Keratinocyte (primary cell): ENCODE measurements around the gene PCDH15. TPM values are rescaled to one million over a fixed set of nuclear protein-coding genes. Genes with fewer than 3 reads are reported as not detected.

Experiments used
- DNase-seq: peaks from one replicate; pipeline ENCODE4 v3.0.0-alpha.2; 2011; ENCODE audit warnings: low read depth, missing footprints, low spot score
- FAIRE-seq: peaks from 2 replicates; lab custom pipeline; 2011; peaks lifted over from hg19 to GRCh38; lab: Jason Lieb, UNC
- H2AFZ ChIP-seq: 2 replicates; pipeline ENCODE4 v1.6.0; 2012; ENCODE audit warnings: low read length, control low read depth, inconsistent platforms; ENCODE audit not compliant: control insufficient read depth
- H3K27ac ChIP-seq: 2 replicates; pipeline ENCODE4 v1.5.1; 2011; ENCODE audit warnings: low read length; ENCODE audit not compliant: control insufficient read depth, insufficient read depth
- H3K27me3 ChIP-seq: 3 replicates; pipeline ENCODE4 v1.6.0; 2011; ENCODE audit warnings: low read length; ENCODE audit not compliant: control insufficient read depth, insufficient read depth; ENCODE audit errors: extremely low read depth
- H3K36me3 ChIP-seq, 2 experiments: 2 replicates in 1 of 2; 3 replicates in 1 of 2; pipeline ENCODE4 v1.5.1; 2011; ENCODE audit warnings: low read length in 2 of 2, mild to moderate bottlenecking in 1 of 2; ENCODE audit not compliant: control insufficient read depth in 2 of 2, insufficient read depth in 2 of 2; ENCODE audit errors: extremely low read depth in 1 of 2
- H3K4me1 ChIP-seq: 3 replicates; pipeline ENCODE4 v1.5.1; 2011; ENCODE audit warnings: low read length; ENCODE audit not compliant: control insufficient read depth, insufficient read depth; ENCODE audit errors: extremely low read depth
- H3K4me2 ChIP-seq: 3 replicates; pipeline ENCODE4 v1.6.0; 2011; ENCODE audit warnings: low read depth, low read length; ENCODE audit not compliant: control insufficient read depth, insufficient read depth; ENCODE audit errors: extremely low read depth
- H3K4me3 ChIP-seq, 3 experiments: fragments of 200-600 bp in 1 of 3; sonication (generic) in 1 of 3; 2 replicates in 2 of 3; 3 replicates in 1 of 3; pipeline ENCODE4 v1.5.1; 2011 to 2016; ENCODE audit warnings: low read length in 3 of 3, mild to moderate bottlenecking in 3 of 3, control low read depth in 2 of 3, inconsistent platforms in 1 of 3, low read depth in 1 of 3, mixed read lengths in 1 of 3, mixed run types in 1 of 3, moderate library complexity in 1 of 3; ENCODE audit not compliant: control insufficient read depth in 2 of 3, insufficient read depth in 2 of 3; ENCODE audit errors: extremely low read depth in 1 of 3
- H3K79me2 ChIP-seq: 2 replicates; pipeline ENCODE4 v1.6.0; 2012; ENCODE audit warnings: low read length; ENCODE audit not compliant: control insufficient read depth, insufficient read depth
- H3K9ac ChIP-seq: 3 replicates; pipeline ENCODE4 v1.6.0; 2011; ENCODE audit warnings: low read length; ENCODE audit not compliant: control insufficient read depth, insufficient read depth; ENCODE audit errors: extremely low read depth
- H3K9me1 ChIP-seq: 3 replicates; pipeline ENCODE4 v1.6.0; 2011; ENCODE audit warnings: low read length; ENCODE audit not compliant: control insufficient read depth, insufficient read depth; ENCODE audit errors: extremely low read depth
- H3K9me3 ChIP-seq: 2 replicates; pipeline ENCODE4 v1.5.1; 2012; ENCODE audit warnings: low read depth, low read length; ENCODE audit not compliant: control insufficient read depth
- H4K20me1 ChIP-seq: 3 replicates; pipeline ENCODE4 v1.6.0; 2011; ENCODE audit warnings: low read length; ENCODE audit not compliant: control insufficient read depth, insufficient read depth; ENCODE audit errors: extremely low read depth
- EZH2 ChIP-seq: IDR thresholded peaks from one replicate; pipeline ENCODE4 v1.6.1; 2012; ENCODE audit warnings: inconsistent platforms, mild to moderate bottlenecking, low read length, moderate library complexity
- dilution Hi-C: fragments of 300-500 bp; cut with MboI; formaldehyde crosslinking; loops from one replicate; pipeline ENCODE4 v1.7.0; 2020; ENCODE audit warnings: low sequenced_read_pairs; ENCODE audit not compliant: extremely low pct_ligation_motif_present
- polyA plus RNA-seq, 5 experiments: library from polyadenylated mRNA; depleted of rRNA in 3 of 5; stranded (reverse) in 3 of 5; stranded (forward) in 1 of 5; unstranded in 1 of 5; fragments of >200 nt; gene quantifications; 1 replicate in 1 of 5; 2 replicates in 3 of 5; 3 replicates in 1 of 5; pipeline versions ENCODE4 v1.2.1 to v1.2.3, GENCODE V29; 2011 to 2012; ENCODE audit warnings: missing spikeins in 2 of 5, low read depth in 1 of 5, low replicate concordance in 1 of 5
- TF ChIP-seq, protein P1 (sequence below), 3 experiments: IDR thresholded peaks in 1 of 3; conservative IDR thresholded peaks in 1 of 3; optimal IDR thresholded peaks in 1 of 3; 2 replicates in 2 of 3; 3 replicates in 1 of 3; pipeline versions ENCODE3 to v1.5.1; 2011; ENCODE audit warnings: low read length in 3 of 3, mild to moderate bottlenecking in 3 of 3, moderate library complexity in 2 of 3, control low read depth in 1 of 3, inconsistent platforms in 1 of 3; ENCODE audit not compliant: insufficient read depth in 2 of 3; ENCODE audit errors: extremely low read depth in 1 of 3

Gene PCDH15
- polyA plus RNA-seq, 1 donor (not counting 4 experiments of a cell fraction or from before 2014, with no cell fraction given): not detected

DNA sequence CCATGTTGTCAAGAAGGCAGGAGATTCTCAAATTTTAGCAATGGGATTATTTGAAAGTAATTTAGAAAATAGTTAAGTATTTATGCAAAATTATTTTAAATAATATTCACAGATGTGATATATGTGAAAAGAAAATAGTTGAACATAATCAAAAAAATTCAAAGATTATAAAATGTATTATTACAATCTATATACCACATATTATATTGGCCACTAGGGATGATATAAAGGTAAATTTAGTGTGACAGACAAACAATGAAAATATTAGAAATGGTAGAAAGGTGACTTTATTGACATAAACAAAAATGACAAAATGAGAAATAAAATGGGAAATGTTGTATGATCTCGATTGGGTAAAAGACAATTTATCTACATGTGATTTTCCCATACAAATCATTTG is 385.5 kb downstream of the PCDH15 start:
- H2AFZ ChIP-seq: no peak overlapping the region
- H3K4me2 ChIP-seq: no peak overlapping the region
- H4K20me1 ChIP-seq: no peaks in the 10 kb centered on the region
- DNase-seq (no peak), FAIRE-seq (no peak)
- H3K4me3 ChIP-seq: no peak overlapping the region
- no peaks in the 10 kb centered on the region for H3K9me3 ChIP-seq
- H3K79me2 ChIP-seq: no peaks in the 10 kb centered on the region
- no peaks in the 10 kb centered on the region for H3K9me1 ChIP-seq
- dilution Hi-C loops: no loop called here
- H3K36me3 ChIP-seq: no peaks in the 10 kb centered on the region
- H3K4me1 ChIP-seq: no peaks in the 10 kb centered on the region
- no peaks in the 10 kb centered on the region for H3K27me3 ChIP-seq
- TF ChIP-seq EZH2: no peak
- TF ChIP-seq, protein P1, sequence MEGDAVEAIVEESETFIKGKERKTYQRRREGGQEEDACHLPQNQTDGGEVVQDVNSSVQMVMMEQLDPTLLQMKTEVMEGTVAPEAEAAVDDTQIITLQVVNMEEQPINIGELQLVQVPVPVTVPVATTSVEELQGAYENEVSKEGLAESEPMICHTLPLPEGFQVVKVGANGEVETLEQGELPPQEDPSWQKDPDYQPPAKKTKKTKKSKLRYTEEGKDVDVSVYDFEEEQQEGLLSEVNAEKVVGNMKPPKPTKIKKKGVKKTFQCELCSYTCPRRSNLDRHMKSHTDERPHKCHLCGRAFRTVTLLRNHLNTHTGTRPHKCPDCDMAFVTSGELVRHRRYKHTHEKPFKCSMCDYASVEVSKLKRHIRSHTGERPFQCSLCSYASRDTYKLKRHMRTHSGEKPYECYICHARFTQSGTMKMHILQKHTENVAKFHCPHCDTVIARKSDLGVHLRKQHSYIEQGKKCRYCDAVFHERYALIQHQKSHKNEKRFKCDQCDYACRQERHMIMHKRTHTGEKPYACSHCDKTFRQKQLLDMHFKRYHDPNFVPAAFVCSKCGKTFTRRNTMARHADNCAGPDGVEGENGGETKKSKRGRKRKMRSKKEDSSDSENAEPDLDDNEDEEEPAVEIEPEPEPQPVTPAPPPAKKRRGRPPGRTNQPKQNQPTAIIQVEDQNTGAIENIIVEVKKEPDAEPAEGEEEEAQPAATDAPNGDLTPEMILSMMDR (optimal IDR thresholded peaks at IDR 0.05 in 1 of 3, IDR thresholded peaks at IDR 0.05 in 1 of 3, conservative IDR thresholded peaks at IDR 0.05 in 1 of 3; ENCODE audit: extremely low read depth in 1 of 3, insufficient read depth in 2 of 3, low read length in 3 of 3): no peak
- no peak overlapping the region for H3K9ac ChIP-seq
- no peak overlapping the region for H3K27ac ChIP-seq

DNA sequence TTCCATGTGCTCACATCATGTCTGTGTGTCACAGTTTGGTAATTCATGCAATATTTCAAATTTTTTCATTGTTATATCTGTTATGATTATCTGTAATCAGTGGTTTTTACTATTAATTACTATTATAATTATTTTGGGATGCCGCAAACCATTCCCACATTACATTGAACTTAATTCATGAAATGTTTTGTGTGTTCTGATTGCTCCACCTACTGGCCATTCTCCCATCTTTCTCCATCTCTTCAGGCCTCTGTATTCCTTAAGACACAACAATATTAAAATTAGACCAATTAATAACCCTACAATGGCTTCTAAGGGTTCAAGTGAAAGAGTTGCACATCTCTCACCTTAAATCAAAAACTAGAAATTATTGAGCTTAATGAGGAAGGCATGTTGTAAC is 398.5 kb downstream of the PCDH15 start:
- FAIRE-seq: no peak
- Histone ChIP-seq H4K20me1 (no peaks in the 10 kb centered on the region), H3K9me3 (no peaks in the 10 kb centered on the region), H3K36me3 (no peaks in the 10 kb centered on the region), H3K4me1 (no peaks in the 10 kb centered on the region), H3K9ac (no peak overlapping the region), H3K4me3 (no peak overlapping the region), H3K79me2 (no peaks in the 10 kb centered on the region), H3K4me2 (no peak overlapping the region), H3K27me3 (no peaks in the 10 kb centered on the region), H3K9me1 (no peaks in the 10 kb centered on the region), H3K27ac (no peak overlapping the region), H2AFZ (no peak overlapping the region)
- TF ChIP-seq EZH2: no peak
- TF ChIP-seq, protein P1 (optimal IDR thresholded peaks at IDR 0.05 in 1 of 3, IDR thresholded peaks at IDR 0.05 in 1 of 3, conservative IDR thresholded peaks at IDR 0.05 in 1 of 3; ENCODE audit: extremely low read depth in 1 of 3, insufficient read depth in 2 of 3, low read length in 3 of 3): peak in 1 of 3 experiments; percentile 40
- dilution Hi-C loops: no loop called here
- no peak for DNase-seq
